Panc1 (cell line): Measurements from ENCODE around the gene LEFTY2. TPM values are rescaled to one million over a fixed set of nuclear protein-coding genes. Genes with fewer than 3 reads are reported as not detected.

Experiments
- ATAC-seq: fragments of 200-7000 bp; cut with Tn5 transposase; 2 replicates; pipeline ENCODE4 v1.9.1; 2020; ENCODE audit warnings: mild to moderate bottlenecking, moderate library complexity
- BruUV-seq: library from RNA; stranded (reverse); fragments of 400-500 nt; replicated peaks from 2 replicates; lab custom pipeline; 2021; lab: Mats Ljungman, UMichigan
- CTCF ChIA-PET: fragments of 300-600 bp; sonication (Branson Sonifier 250); formaldehyde crosslinking; loops from one replicate; lab custom pipeline; 2022; ENCODE audit warnings: antibody characterized with exemption; lab: Charles Lee
- POLR2A ChIA-PET: fragments of 300-600 bp; sonication (Branson Sonifier 250); formaldehyde crosslinking; loops from one replicate; lab custom pipeline; 2022; ENCODE audit warnings: antibody characterized with exemption; lab: Charles Lee
- DNase-seq: peaks from one replicate; pipeline ENCODE4 v3.0.0-alpha.2; 2010; ENCODE audit warnings: low read depth, low spot score
- H3K27ac ChIP-seq: 2 replicates; pipeline ENCODE4 v1.5.1; 2011; ENCODE audit warnings: mild to moderate bottlenecking, low read length, inconsistent platforms
- H3K27me3 ChIP-seq: fragments of 200-500 bp; sonication (Bioruptor generic); 2 replicates; pipeline ENCODE4 v1.6.0; 2014; ENCODE audit warnings: low read length, inconsistent platforms; ENCODE audit not compliant: control insufficient read depth, insufficient read depth
- H3K36me3 ChIP-seq: fragments of 200-500 bp; sonication (Bioruptor generic); 2 replicates; pipeline ENCODE4 v1.5.1; 2014; ENCODE audit warnings: inconsistent platforms, mild to moderate bottlenecking, low read length, moderate library complexity; ENCODE audit not compliant: control insufficient read depth, insufficient read depth
- H3K4me1 ChIP-seq: 2 replicates; pipeline ENCODE4 v1.5.1; 2011; ENCODE audit warnings: inconsistent platforms, mild to moderate bottlenecking, low read length, moderate library complexity; ENCODE audit not compliant: control insufficient read depth, insufficient read depth
- H3K4me3 ChIP-seq, 2 experiments: 2 replicates each; pipeline ENCODE4 v1.5.1; 2011 to 2012; ENCODE audit warnings: low read depth in 2 of 2, low read length in 2 of 2, mild to moderate bottlenecking in 2 of 2, inconsistent platforms in 1 of 2, moderate library complexity in 1 of 2
- H3K9me3 ChIP-seq: fragments of 200-500 bp; sonication (Bioruptor generic); 2 replicates; pipeline ENCODE4 v1.5.1; 2014; ENCODE audit warnings: low read depth, mild to moderate bottlenecking, inconsistent platforms, low read length, moderate library complexity; ENCODE audit not compliant: control insufficient read depth, insufficient read depth
- POLR2AphosphoS5 ChIP-seq: IDR thresholded peaks from 2 replicates; pipeline ENCODE4 v1.6.1; 2012; ENCODE audit warnings: mild to moderate bottlenecking, low read depth, low read length, moderate library complexity
- SIN3A ChIP-seq: IDR thresholded peaks from 2 replicates; pipeline ENCODE4 v1.6.1; 2012; ENCODE audit warnings: low read depth, mild to moderate bottlenecking, low read length, moderate library complexity, borderline replicate concordance; ENCODE audit not compliant: insufficient read depth
- in situ Hi-C: cut with HindIII; loops from 2 replicates; pipeline ENCODE4 v1.10.0; 2016; ENCODE audit warnings: low sequenced_read_pairs, low pct_unique_long_range_greater_than_20kb
- intact Hi-C: fragments of 100-400 bp; cut with micrococcal nuclease; formaldehyde crosslinking; loops from one replicate; pipeline ENCODE4 v1.10.0; 2022; ENCODE audit not compliant: unreplicated experiment
- total RNA-seq: library from RNA; stranded (reverse); gene quantifications from one replicate; pipeline ENCODE4 v1.2.1, GENCODE V29; 2021; ENCODE audit not compliant: unreplicated experiment
- TF ChIP-seq, protein P1 (sequence below): fragments of 450-650 bp; IDR thresholded peaks from 2 replicates; pipeline ENCODE4 v1.5.1; 2017; ENCODE audit warnings: mild to moderate bottlenecking
- TF ChIP-seq, protein P2 (sequence below), 2 experiments: IDR thresholded peaks; 2 replicates each; pipeline ENCODE4 v1.6.1; 2011 to 2012; ENCODE audit warnings: low read depth in 2 of 2, control low read depth in 1 of 2, low read length in 1 of 2, mild to moderate bottlenecking in 1 of 2, moderate library complexity in 1 of 2; ENCODE audit not compliant: insufficient read depth in 1 of 2

LEFTY2 gene
- total RNA-seq, 1 experiment from 2014 or later, result not detected

DNA sequence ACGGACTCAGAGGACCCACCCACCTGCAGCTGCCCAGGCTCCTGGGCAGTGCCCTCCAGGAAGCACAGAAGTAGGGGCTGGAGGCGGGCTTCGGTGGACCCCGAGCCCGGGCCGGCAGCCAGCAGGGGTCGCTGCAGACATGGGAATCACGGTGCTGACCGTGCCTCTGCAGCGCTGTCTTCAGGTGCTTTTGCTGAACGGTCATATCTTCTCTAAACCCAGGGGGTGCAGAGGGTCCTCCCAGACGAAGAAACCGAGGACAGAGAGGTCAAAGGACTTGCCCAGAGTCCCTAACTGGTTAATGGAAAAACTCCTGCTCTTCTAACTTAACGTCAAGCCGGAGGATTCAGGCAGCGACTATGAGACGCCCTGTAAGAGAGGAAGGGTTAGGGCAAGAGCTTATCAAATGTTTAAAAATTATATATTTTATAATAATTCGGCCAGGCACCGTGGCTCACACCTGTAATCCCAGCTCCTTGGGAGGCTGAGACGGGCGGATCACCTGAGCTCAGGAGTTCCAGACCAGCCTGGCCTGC is 21.5 kb upstream of the LEFTY2 start:
- no peaks in the 10 kb centered on the region for H3K27me3 ChIP-seq
- peak; percentile 96 for ATAC-seq
- no peaks in the 10 kb centered on the region for H3K36me3 ChIP-seq
- peaks cover 4% of the 10 kb centered on the region; the same call in 1 of the 2 replicates for H3K4me1 ChIP-seq
- no peaks in the 10 kb centered on the region for H3K9me3 ChIP-seq
- H3K27ac ChIP-seq, result no peak overlapping the region
- CTCF ChIA-PET, result no interaction called here
- intact Hi-C loops (no loop called here), in situ Hi-C loops (no loop called here)
- BruUV-seq, result no TSS peak
- POLR2A ChIA-PET, result no interaction called here
- TF ChIP-seq, protein P1, sequence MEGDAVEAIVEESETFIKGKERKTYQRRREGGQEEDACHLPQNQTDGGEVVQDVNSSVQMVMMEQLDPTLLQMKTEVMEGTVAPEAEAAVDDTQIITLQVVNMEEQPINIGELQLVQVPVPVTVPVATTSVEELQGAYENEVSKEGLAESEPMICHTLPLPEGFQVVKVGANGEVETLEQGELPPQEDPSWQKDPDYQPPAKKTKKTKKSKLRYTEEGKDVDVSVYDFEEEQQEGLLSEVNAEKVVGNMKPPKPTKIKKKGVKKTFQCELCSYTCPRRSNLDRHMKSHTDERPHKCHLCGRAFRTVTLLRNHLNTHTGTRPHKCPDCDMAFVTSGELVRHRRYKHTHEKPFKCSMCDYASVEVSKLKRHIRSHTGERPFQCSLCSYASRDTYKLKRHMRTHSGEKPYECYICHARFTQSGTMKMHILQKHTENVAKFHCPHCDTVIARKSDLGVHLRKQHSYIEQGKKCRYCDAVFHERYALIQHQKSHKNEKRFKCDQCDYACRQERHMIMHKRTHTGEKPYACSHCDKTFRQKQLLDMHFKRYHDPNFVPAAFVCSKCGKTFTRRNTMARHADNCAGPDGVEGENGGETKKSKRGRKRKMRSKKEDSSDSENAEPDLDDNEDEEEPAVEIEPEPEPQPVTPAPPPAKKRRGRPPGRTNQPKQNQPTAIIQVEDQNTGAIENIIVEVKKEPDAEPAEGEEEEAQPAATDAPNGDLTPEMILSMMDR, result peak; percentile 97
- no peak for TF ChIP-seq POLR2AphosphoS5
- H3K4me3 ChIP-seq, result peak overlapping the region; percentile 29 to 62
- DNase-seq, result no peak

DNA sequence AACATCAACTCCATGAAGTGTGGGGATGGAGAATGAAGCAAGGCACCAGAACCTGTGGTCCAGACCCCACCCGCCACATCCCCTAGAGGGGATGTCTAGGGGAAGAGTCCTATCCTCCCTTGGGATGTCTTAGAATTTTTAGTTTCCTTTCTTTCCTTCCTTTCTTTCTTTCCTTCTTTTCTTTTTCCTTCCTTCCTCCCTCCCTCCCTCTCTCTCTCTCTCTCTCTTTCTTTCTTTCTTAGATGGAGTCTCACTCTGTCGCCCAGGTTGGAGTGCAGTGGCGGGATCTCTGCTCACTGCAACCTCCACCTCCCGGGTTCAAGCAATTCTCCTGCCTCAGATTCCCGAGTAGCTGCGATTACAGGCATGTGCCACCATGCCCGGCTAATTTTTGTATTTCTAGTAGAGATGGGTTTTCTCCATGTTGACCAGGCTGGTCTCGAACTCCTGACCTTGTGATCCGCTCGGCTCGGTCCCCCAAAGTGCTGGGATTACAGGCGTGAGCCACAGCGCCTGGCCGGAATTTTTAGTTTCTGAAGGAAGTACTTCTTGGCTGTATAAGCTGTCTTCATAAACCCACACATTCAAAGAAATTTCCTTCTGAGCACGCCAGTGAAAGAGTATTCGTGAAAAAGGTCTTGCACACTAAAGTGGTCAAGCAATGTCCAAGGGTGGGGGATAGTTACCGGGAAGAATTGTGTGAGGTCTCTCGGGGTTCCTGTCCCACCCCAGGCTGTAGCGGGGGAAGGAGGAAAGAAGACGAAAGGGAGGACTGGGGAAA is 20.8 kb upstream of the LEFTY2 start:
- Histone ChIP-seq H3K27ac (no peak overlapping the region), H3K27me3 (no peaks in the 10 kb centered on the region), H3K4me1 (peaks cover 4% of the 10 kb centered on the region; the same call in 1 of the 2 replicates), H3K36me3 (no peaks in the 10 kb centered on the region), H3K9me3 (no peaks in the 10 kb centered on the region), H3K4me3 (peak overlapping the region; percentile 29 to 62)
- ChIA-PET CTCF (interaction anchor here (0.8 kb wide), 1 partner anchor 13 kb away, joined by 4 read pairs; no protein-coding TSS in a partner anchor), POLR2A (interaction anchor here (0.6 kb wide), 1 partner anchor 33 kb away, joined by 3 read pairs; no protein-coding TSS in a partner anchor)
- ATAC-seq, result peak; percentile 53
- no peak for DNase-seq
- in situ Hi-C loops, result no loop called here
- BruUV-seq, result no TSS peak
- TF ChIP-seq, protein P1, result no peak
- TF ChIP-seq, protein P2, sequence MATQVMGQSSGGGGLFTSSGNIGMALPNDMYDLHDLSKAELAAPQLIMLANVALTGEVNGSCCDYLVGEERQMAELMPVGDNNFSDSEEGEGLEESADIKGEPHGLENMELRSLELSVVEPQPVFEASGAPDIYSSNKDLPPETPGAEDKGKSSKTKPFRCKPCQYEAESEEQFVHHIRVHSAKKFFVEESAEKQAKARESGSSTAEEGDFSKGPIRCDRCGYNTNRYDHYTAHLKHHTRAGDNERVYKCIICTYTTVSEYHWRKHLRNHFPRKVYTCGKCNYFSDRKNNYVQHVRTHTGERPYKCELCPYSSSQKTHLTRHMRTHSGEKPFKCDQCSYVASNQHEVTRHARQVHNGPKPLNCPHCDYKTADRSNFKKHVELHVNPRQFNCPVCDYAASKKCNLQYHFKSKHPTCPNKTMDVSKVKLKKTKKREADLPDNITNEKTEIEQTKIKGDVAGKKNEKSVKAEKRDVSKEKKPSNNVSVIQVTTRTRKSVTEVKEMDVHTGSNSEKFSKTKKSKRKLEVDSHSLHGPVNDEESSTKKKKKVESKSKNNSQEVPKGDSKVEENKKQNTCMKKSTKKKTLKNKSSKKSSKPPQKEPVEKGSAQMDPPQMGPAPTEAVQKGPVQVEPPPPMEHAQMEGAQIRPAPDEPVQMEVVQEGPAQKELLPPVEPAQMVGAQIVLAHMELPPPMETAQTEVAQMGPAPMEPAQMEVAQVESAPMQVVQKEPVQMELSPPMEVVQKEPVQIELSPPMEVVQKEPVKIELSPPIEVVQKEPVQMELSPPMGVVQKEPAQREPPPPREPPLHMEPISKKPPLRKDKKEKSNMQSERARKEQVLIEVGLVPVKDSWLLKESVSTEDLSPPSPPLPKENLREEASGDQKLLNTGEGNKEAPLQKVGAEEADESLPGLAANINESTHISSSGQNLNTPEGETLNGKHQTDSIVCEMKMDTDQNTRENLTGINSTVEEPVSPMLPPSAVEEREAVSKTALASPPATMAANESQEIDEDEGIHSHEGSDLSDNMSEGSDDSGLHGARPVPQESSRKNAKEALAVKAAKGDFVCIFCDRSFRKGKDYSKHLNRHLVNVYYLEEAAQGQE (IDR thresholded peaks at IDR 0.05; ENCODE audit: insufficient read depth in 1 of 2, low read depth in 2 of 2, low read length in 1 of 2), result no peak
- TF ChIP-seq SIN3A (no peak), POLR2AphosphoS5 (no peak)
- intact Hi-C loops, result no loop called here
